Hepatocyte (in vitro differentiated cells): ENCODE measurements around the gene LRP1B.

ENCODE experiments used
- CTCF ChIP-seq: fragments of 200-600 bp; sonication (generic); IDR thresholded peaks from 2 replicates; pipeline ENCODE4 v1.5.1; 2016; ENCODE audit warnings: antibody characterized with exemption, mild to moderate bottlenecking; ENCODE audit not compliant: poor library complexity
- EZH2 ChIP-seq: fragments of 200-600 bp; sonication (generic); IDR thresholded peaks from 2 replicates; pipeline ENCODE4 v1.6.1; 2016; ENCODE audit warnings: antibody characterized with exemption, mild to moderate bottlenecking, borderline replicate concordance
- EZH2phosphoT487 ChIP-seq: fragments of 200-600 bp; sonication (generic); IDR thresholded peaks from one replicate; pipeline ENCODE4 v1.6.1; 2018; ENCODE audit warnings: antibody characterized with exemption, mild to moderate bottlenecking, low read depth, moderate library complexity; ENCODE audit not compliant: unreplicated experiment, severe bottlenecking

- TF ChIP-seq EZH2 (no peak), CTCF (no peak), EZH2phosphoT487 (no peak)
These were observed 565.2 kb downstream of the LRP1B start for GRCh38 chr2:141565597-141565996.
